ENCODE measurements around the gene GALNT3.

The GALNT3 gene

GRCh38 chr2:165776013-165776412 lies 18.0 kb downstream of the GALNT3 start:
- no peak for DNase-seq (ENCODE audit: low read depth)
- TF ChIP-seq CTCF (conservative IDR thresholded peaks at IDR 0.05; ENCODE audit: low read length): no peak
- H3K4me3 ChIP-seq (ENCODE audit: low read length): no peak overlapping the region

- no peak for DNase-seq (ENCODE audit: low read depth)
- TF ChIP-seq CTCF (conservative IDR thresholded peaks at IDR 0.05; ENCODE audit: low read length): no peak
- H3K4me3 ChIP-seq (ENCODE audit: low read length): no peak overlapping the region
These were observed 20.4 kb downstream of the GALNT3 start for GRCh38 chr2:165773684-165774083.

GRCh38 chr2:165772183-165772582 lies 21.9 kb downstream of the GALNT3 start:
- no peak overlapping the region for H3K4me3 ChIP-seq (ENCODE audit: low read length)
- no peak for TF ChIP-seq CTCF (conservative IDR thresholded peaks at IDR 0.05; ENCODE audit: low read length)
- DNase-seq (ENCODE audit: low read depth): no peak

- no peak for DNase-seq (ENCODE audit: low read depth)
- no peak for TF ChIP-seq CTCF (conservative IDR thresholded peaks at IDR 0.05; ENCODE audit: low read length)
- no peak overlapping the region for H3K4me3 ChIP-seq (ENCODE audit: low read length)
These were observed 27.6 kb downstream of the GALNT3 start for GRCh38 chr2:165766326-165766927.

- H3K4me3 ChIP-seq (ENCODE audit: low read length): no peak overlapping the region
- TF ChIP-seq CTCF (conservative IDR thresholded peaks at IDR 0.05; ENCODE audit: low read length): no peak
- DNase-seq (ENCODE audit: low read depth): no peak
These were observed 31.3 kb downstream of the GALNT3 start for GRCh38 chr2:165762723-165763122.

- DNase-seq (ENCODE audit: low read depth): no peak
- no peak for TF ChIP-seq CTCF (conservative IDR thresholded peaks at IDR 0.05; ENCODE audit: low read length)
- no peak overlapping the region for H3K4me3 ChIP-seq (ENCODE audit: low read length)
These were observed 36.0 kb downstream of the GALNT3 start for GRCh38 chr2:165757906-165758675.

GRCh38 chr2:165746501-165746900 lies 47.5 kb downstream of the GALNT3 start:
- H3K4me3 ChIP-seq (ENCODE audit: low read length): no peak overlapping the region
- no peak for DNase-seq (ENCODE audit: low read depth)
- no peak for TF ChIP-seq CTCF (conservative IDR thresholded peaks at IDR 0.05; ENCODE audit: low read length)

Data from AG10803 (cell line).